HL-60 (cell line): ENCODE measurements around the gene C15orf40.

Experiments
- DNase-seq, 2 experiments: peaks; one replicate each; pipeline ENCODE4 v3.0.0-alpha.2; 2010 to 2020; ENCODE audit warnings: low read depth in 1 of 2, low spot score in 1 of 2
- H3K27ac ChIP-seq: fragments of 250-450 bp; sonication (Bioruptor Pico); replicated peaks from 2 replicates; pipeline ENCODE4 v1.5.1; 2020; ENCODE audit warnings: mild to moderate bottlenecking, moderate library complexity
- H3K27me3 ChIP-seq: fragments of 250-450 bp; sonication (Bioruptor Pico); 2 replicates; pipeline ENCODE4 v1.5.1; 2021; ENCODE audit warnings: mild to moderate bottlenecking, moderate library complexity; ENCODE audit not compliant: insufficient read depth, poor library complexity, severe bottlenecking
- H3K4me3 ChIP-seq: replicated peaks from 2 replicates; pipeline ENCODE4 v1.5.1; 2011; ENCODE audit warnings: mild to moderate bottlenecking, control low read depth, low read length; ENCODE audit not compliant: insufficient read depth
- GABPA ChIP-seq: IDR thresholded peaks from 2 replicates; pipeline ENCODE4 v1.6.1; 2012; ENCODE audit warnings: low read depth
- POLR2AphosphoS5 ChIP-seq: IDR thresholded peaks from 2 replicates; pipeline ENCODE4 v1.6.1; 2012; ENCODE audit warnings: low read depth
- SPI1 ChIP-seq: IDR thresholded peaks from 2 replicates; pipeline ENCODE4 v1.6.1; 2012; ENCODE audit warnings: low read depth, mild to moderate bottlenecking, borderline replicate concordance
- TF ChIP-seq, protein P1 (sequence below): IDR thresholded peaks from 2 replicates; pipeline ENCODE4 v1.6.1; 2012; ENCODE audit warnings: low read depth; ENCODE audit not compliant: insufficient replicate concordance
- TF ChIP-seq, protein P2 (sequence below): IDR thresholded peaks from one replicate; pipeline ENCODE4 v1.5.1; 2011; ENCODE audit warnings: low read length, control low read depth, inconsistent platforms; ENCODE audit not compliant: insufficient read depth

C15orf40 gene

DNA sequence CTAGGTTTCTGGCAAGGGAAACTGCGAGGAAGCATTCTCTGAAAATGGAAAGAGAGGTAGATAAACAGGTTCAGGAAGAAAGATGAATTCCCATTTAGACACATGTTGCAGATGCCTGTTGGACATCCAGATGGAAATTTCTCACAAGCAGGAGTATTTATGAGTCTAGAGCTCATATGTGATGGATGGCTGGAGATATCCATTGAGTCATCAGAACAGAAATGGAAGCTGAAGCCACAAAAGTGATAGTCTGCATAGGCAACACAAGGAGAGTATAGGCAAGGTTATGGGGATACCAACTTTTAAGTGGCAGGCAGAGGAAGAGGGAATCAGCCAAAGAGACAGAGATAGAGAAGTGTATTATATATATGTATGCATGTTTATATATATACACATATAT, 31.7 kb downstream of the C15orf40 start:
- H3K27me3 ChIP-seq = no peaks in the 10 kb centered on the region
- no peak for DNase-seq
- H3K4me3 ChIP-seq = no peak overlapping the region
- TF ChIP-seq GABPA = no peak
- TF ChIP-seq, protein P1, sequence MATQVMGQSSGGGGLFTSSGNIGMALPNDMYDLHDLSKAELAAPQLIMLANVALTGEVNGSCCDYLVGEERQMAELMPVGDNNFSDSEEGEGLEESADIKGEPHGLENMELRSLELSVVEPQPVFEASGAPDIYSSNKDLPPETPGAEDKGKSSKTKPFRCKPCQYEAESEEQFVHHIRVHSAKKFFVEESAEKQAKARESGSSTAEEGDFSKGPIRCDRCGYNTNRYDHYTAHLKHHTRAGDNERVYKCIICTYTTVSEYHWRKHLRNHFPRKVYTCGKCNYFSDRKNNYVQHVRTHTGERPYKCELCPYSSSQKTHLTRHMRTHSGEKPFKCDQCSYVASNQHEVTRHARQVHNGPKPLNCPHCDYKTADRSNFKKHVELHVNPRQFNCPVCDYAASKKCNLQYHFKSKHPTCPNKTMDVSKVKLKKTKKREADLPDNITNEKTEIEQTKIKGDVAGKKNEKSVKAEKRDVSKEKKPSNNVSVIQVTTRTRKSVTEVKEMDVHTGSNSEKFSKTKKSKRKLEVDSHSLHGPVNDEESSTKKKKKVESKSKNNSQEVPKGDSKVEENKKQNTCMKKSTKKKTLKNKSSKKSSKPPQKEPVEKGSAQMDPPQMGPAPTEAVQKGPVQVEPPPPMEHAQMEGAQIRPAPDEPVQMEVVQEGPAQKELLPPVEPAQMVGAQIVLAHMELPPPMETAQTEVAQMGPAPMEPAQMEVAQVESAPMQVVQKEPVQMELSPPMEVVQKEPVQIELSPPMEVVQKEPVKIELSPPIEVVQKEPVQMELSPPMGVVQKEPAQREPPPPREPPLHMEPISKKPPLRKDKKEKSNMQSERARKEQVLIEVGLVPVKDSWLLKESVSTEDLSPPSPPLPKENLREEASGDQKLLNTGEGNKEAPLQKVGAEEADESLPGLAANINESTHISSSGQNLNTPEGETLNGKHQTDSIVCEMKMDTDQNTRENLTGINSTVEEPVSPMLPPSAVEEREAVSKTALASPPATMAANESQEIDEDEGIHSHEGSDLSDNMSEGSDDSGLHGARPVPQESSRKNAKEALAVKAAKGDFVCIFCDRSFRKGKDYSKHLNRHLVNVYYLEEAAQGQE = no peak
- no peak for TF ChIP-seq POLR2AphosphoS5
- TF ChIP-seq, protein P2, sequence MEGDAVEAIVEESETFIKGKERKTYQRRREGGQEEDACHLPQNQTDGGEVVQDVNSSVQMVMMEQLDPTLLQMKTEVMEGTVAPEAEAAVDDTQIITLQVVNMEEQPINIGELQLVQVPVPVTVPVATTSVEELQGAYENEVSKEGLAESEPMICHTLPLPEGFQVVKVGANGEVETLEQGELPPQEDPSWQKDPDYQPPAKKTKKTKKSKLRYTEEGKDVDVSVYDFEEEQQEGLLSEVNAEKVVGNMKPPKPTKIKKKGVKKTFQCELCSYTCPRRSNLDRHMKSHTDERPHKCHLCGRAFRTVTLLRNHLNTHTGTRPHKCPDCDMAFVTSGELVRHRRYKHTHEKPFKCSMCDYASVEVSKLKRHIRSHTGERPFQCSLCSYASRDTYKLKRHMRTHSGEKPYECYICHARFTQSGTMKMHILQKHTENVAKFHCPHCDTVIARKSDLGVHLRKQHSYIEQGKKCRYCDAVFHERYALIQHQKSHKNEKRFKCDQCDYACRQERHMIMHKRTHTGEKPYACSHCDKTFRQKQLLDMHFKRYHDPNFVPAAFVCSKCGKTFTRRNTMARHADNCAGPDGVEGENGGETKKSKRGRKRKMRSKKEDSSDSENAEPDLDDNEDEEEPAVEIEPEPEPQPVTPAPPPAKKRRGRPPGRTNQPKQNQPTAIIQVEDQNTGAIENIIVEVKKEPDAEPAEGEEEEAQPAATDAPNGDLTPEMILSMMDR = no peak
- no peak for TF ChIP-seq SPI1
- no peak overlapping the region for H3K27ac ChIP-seq

DNA sequence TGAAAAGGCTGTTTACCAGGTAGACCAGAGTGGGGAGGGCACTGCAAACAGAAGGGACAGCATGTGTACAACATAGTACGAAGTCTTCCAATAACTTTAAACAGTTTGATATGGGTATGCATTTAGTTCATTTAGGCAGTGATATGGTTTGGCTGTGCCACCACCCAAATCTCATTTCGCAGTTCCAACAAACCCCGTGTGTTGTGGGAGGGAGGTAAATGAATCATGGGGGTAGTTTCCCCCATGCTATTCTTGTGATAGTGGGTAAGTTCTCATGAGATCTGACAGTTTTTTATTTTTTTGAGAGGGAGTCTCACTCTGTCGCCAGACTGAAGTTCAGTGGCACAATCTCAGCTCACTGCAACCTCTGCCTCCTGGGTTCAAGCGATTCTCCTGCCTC, 33.0 kb downstream of the C15orf40 start:
- DNase-seq = no peak

DNA sequence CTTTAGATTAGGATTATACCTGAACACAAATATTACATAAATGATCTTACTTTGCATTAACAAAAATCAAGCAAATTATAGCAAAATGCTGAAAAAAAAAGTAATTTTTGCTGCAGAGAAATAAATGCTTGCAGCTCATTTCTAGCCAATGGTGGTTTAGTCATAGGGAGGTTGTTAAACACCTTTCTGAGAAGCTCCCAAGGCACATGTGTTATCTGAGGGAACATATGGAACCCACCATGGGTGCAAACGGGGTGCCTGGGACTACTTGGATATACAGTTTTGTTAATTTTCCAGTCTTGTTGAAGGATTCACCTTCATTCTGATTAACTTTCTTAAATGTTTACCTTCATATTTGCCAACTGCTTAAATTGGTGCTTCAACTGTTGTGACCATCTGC, 34.4 kb downstream of the C15orf40 start:
- Histone ChIP-seq H3K4me3 (no peak overlapping the region), H3K27ac (no peak overlapping the region), H3K27me3 (no peaks in the 10 kb centered on the region)
- no peak for DNase-seq
- TF ChIP-seq, protein P1 = no peak
- TF ChIP-seq POLR2AphosphoS5 (no peak), SPI1 (no peak), GABPA (no peak)
- TF ChIP-seq, protein P2 = no peak

More for the DNA sequence above, 33.0 kb downstream of the C15orf40 start:
- TF ChIP-seq, protein P1 = no peak
- TF ChIP-seq POLR2AphosphoS5 = no peak
- TF ChIP-seq, protein P2 = no peak
- no peak for TF ChIP-seq SPI1
- no peak for TF ChIP-seq GABPA
- Histone ChIP-seq H3K27ac (no peak overlapping the region), H3K27me3 (no peaks in the 10 kb centered on the region), H3K4me3 (no peak overlapping the region)
